ENCODE results near the gene HDGF.

HDGF gene

DNA sequence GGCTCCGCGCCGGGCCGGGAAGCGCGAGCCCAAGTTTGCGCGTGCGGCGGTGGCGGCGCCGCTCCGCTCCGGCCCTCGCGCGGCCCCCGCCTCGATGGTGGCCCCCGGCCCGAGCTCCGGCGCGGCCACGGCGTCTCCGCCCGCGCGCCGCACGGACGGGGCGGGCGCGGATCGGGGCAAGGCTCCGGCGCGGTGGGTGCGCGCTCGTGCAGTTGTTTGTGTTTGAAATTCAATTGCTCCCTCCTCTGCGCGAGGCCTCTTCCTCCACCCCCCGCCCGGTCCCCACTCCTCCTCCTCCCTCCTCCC, at the start of gene HDGF:
TSS of gene HDGF (minus strand) at position 225 of the 306 bp plus-strand sequence. CDS start 246 bp downstream, outside the sequence.
- DNase-seq (ENCODE audit: low spot score in 2 of 2) (no peak), ATAC-seq (no peak)
- Mint-ChIP-seq H3K9me3 (no peaks in the 10 kb centered on the region), H3K4me1 (peaks cover 53% of the 10 kb centered on the region), H3K27ac (peak within 1 kb of the TSS; percentile 98), H3K36me3 (peaks cover 56% of the 10 kb centered on the region), H3K4me3 (peak within 1 kb of the TSS; percentile 87)

DNA sequence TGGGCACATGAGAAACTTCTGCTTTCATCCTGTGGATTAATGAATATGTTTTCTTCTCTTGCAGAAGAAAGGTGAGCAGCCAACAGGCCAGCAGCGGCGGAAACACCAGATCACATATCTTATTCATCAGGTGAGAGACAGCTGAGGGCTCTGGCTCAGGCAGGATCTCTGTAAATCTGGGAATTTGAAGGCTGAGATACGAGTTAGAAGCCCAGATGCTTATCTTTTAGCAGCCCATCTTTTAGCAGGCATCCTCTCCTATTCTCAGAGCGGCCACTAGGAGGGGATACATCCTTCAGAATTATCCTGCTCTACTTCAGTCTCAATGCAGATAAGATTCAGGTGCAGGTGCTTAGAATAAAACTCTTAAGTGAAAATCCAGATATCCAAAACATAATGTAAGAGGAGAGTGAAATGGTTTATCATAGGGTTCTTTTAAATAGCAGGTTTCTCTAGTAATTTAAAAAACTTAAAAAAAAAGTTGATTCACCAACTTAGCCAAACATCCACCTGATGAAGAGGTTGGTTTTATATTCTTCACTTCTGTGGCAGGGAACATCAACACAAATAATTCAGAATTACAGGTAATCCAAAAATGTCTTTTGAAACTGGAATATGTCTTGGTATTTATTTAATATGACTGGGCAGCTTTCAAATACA, 45.9 kb upstream of the HDGF start:
- H3K27ac Mint-ChIP-seq: no peak overlapping the region
- ATAC-seq: peak; percentile 69
- H3K36me3 Mint-ChIP-seq: peaks cover 100% of the 10 kb centered on the region
- peaks cover 17% of the 10 kb centered on the region for H3K4me1 Mint-ChIP-seq
- H3K4me3 Mint-ChIP-seq: no peak overlapping the region
- peak in 1 of 2 donors; percentile 71 for DNase-seq (ENCODE audit: low spot score in 2 of 2)
- H3K9me3 Mint-ChIP-seq: no peaks in the 10 kb centered on the region

DNA sequence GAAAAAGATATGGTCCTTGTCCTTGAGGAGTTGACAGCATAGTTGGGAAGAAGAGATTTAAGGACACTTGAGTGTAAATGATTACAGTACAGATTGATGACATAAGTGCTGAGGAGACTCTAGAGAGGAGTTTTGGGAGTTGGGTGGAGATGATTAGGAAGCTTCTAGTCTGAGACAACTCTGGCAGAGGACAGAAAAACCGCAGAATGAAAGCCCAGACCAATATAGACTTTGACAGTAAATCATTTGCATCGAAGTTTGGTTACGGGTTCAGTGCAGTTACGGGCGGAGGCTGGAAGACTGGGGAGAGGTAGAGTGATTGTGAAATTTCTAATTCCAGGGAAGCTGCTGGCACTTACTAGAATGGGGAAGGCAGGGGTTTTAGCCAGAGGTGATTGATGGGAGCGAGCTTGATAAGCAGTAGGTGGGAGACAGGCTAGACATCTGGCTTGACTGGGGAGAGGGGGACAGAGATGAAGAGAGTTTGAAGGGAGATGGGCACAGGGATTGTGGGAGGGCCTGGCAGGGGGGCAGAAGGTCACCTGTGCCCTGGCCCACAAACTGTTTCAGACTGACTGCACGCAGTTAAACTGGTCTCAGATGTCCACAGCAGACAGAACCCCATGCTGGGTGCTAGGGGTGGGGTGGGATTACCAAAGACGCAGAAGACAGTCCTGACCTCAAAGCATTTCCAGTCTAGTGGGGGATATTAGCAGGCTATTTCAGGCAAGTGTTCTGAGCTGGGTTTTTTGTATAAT, 45.0 kb upstream of the HDGF start:
- no peak overlapping the region for H3K27ac Mint-ChIP-seq

DNA sequence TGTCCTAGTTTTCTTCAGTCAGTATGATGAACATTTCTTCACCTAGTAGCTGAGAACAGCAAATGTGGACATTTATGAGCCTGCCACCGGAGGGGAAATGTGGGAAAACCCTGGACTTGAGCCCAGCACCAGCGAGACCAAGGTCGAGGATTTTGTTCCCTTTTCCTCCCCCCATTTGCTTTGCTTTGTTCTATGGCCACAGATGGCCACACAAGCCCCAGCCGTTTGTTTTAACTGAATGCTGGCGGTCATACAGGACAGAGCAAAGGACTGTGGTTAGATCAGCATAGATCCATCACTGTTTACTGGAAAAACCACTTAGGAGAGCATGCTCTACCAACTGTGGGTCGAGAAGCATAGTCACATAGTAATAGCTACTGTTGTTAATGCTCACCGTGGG, 44.3 kb upstream of the HDGF start:
- Mint-ChIP-seq H3K27ac (no peak overlapping the region), H3K36me3 (peaks cover 100% of the 10 kb centered on the region), H3K4me3 (no peak overlapping the region), H3K9me3 (no peaks in the 10 kb centered on the region), H3K4me1 (peaks cover 1% of the 10 kb centered on the region)
- ATAC-seq (no peak), DNase-seq (ENCODE audit: low spot score in 2 of 2) (no peak)

More for the DNA sequence above, 45.0 kb upstream of the HDGF start:
- H3K4me1 Mint-ChIP-seq: peaks cover 8% of the 10 kb centered on the region
- no peak overlapping the region for H3K4me3 Mint-ChIP-seq
- ATAC-seq (no peak), DNase-seq (ENCODE audit: low spot score in 2 of 2) (no peak)
- H3K9me3 Mint-ChIP-seq: no peaks in the 10 kb centered on the region
- peaks cover 100% of the 10 kb centered on the region for H3K36me3 Mint-ChIP-seq

- Mint-ChIP-seq H3K4me1 (no peaks in the 10 kb centered on the region), H3K36me3 (peaks cover 97% of the 10 kb centered on the region), H3K9me3 (no peaks in the 10 kb centered on the region), H3K27ac (no peak overlapping the region), H3K4me3 (no peak overlapping the region)
- no peak for DNase-seq (ENCODE audit: low spot score in 2 of 2)
- ATAC-seq: no peak
These were observed 43.9 kb upstream of the HDGF start for GRCh38 chr1:156795374-156795733.

DNA sequence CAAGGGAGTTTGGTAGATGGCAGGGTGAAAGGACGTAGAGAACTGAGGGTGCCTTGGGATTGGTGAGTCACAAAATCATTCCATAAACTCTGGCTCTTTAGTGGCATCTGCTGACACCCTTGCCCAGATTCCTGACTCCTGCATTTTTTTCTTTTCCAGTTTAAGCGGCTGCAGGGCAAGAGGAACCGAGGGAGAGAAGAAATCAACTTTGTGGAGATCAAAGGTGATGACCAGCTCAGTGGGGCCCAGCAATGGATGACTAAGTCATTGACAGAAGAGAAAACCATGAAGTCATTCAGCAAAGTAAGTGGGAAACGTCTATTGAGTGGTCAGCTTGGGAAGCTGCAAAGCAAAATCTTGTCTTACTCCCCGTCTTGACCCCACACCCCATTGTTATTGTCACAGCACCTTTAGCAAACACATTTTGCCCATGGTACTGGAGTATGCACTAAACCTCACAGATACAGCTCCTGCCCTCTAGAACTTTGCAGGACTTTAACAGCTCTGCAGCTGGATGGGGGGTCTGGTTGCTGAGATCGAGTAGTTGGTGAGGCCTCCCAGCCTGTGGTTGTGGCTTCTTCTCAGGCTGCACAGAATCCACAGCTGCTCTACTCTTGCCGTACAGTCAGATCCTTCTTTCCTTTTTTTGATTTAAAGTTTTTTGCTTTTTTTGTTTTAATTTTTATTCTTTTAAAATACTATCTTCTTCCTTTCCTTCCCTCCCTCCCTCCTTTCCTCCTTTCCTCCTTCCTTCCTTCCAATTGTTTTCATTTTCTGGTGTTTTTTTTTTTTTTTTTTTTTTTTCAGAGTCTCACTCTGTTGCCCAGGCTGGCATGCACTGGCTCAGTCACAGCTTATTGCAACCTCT, 43.3 kb upstream of the HDGF start:
- Mint-ChIP-seq H3K9me3 (no peaks in the 10 kb centered on the region), H3K4me3 (no peak overlapping the region), H3K36me3 (peaks cover 97% of the 10 kb centered on the region), H3K27ac (no peak overlapping the region), H3K4me1 (no peaks in the 10 kb centered on the region)
- DNase-seq (ENCODE audit: low spot score in 2 of 2) (no peak), ATAC-seq (no peak)

GRCh38 chr1:156789621-156790318, 38.3 kb upstream of the HDGF start:
- Mint-ChIP-seq H3K36me3 (peaks cover 96% of the 10 kb centered on the region), H3K27ac (peak overlapping the region; percentile 9), H3K4me1 (peaks cover 6% of the 10 kb centered on the region), H3K4me3 (no peak overlapping the region), H3K9me3 (no peaks in the 10 kb centered on the region)
- ATAC-seq: no peak
- DNase-seq (ENCODE audit: low spot score in 2 of 2): no peak

- ATAC-seq (no peak), DNase-seq (ENCODE audit: low spot score in 2 of 2) (no peak)
- Mint-ChIP-seq H3K9me3 (no peaks in the 10 kb centered on the region), H3K4me3 (no peak overlapping the region), H3K36me3 (peaks cover 96% of the 10 kb centered on the region), H3K27ac (no peak overlapping the region), H3K4me1 (peaks cover 6% of the 10 kb centered on the region)
These were observed 36.7 kb upstream of the HDGF start for GRCh38 chr1:156788136-156788535.

DNA sequence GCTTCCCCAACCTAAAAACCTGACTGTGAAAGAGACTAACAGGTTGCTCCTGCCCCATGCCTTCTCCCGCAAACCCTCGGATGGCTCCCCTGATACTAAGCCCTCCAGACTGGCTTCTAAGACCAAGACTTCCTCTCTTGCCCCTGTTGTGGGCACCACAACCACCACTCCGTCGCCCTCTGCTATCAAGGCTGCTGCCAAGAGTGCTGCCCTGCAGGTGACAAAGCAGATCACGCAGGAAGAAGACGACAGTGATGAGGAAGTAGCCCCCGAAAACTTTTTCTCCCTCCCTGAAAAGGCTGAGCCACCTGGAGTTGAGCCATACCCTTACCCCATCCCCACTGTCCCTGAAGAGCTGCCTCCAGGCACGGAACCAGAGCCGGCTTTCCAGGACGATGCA, 35.2 kb upstream of the HDGF start:
- DNase-seq (ENCODE audit: low spot score in 2 of 2): no peak
- no peak for ATAC-seq
- H3K9me3 Mint-ChIP-seq: no peaks in the 10 kb centered on the region
- peaks cover 11% of the 10 kb centered on the region for H3K4me1 Mint-ChIP-seq
- no peak overlapping the region for H3K27ac Mint-ChIP-seq
- no peak overlapping the region for H3K4me3 Mint-ChIP-seq
- peaks cover 96% of the 10 kb centered on the region for H3K36me3 Mint-ChIP-seq

- no peak for ATAC-seq
- Mint-ChIP-seq H3K27ac (no peak overlapping the region), H3K4me1 (peaks cover 21% of the 10 kb centered on the region), H3K4me3 (no peak overlapping the region), H3K9me3 (no peaks in the 10 kb centered on the region), H3K36me3 (peaks cover 99% of the 10 kb centered on the region)
- DNase-seq (ENCODE audit: low spot score in 2 of 2): no peak
These were observed 34.0 kb upstream of the HDGF start for GRCh38 chr1:156785458-156785857.

DNA sequence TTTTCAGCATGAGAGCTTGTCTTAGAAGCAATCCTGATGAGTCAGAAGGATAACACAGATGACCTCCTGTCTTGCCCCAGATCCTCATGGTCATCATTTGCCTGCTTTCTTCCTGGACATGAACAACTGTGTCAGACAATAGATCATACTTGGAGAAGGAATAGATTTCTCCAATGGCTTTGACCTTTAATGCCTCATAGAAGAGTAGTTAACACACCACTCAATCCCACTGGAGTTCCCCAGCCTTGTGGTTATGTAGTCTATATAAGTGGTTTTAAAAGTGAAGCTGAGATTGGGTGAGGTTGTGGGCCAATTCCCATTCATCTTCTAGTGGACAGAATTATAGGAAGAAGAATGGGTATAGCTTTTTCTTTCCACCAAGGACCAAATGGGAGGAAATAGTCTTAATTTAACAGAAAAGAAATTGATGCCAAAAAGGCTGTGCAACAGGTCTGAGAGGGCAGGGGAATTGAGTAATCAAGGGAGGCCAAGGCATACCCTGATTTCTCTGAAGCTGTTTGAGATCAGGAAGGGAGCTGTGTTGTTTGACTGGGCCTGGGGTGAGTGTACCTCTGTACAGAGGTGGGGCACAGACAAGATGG, 30.2 kb upstream of the HDGF start:
- Mint-ChIP-seq H3K27ac (peak overlapping the region; percentile 67), H3K4me3 (no peak overlapping the region), H3K9me3 (no peaks in the 10 kb centered on the region), H3K4me1 (peaks cover 38% of the 10 kb centered on the region), H3K36me3 (peaks cover 90% of the 10 kb centered on the region)
- no peak for DNase-seq (ENCODE audit: low spot score in 2 of 2)
- ATAC-seq: peak; percentile 59

- Mint-ChIP-seq H3K4me3 (no peak overlapping the region), H3K36me3 (peaks cover 89% of the 10 kb centered on the region), H3K4me1 (peaks cover 58% of the 10 kb centered on the region), H3K9me3 (no peaks in the 10 kb centered on the region), H3K27ac (peak overlapping the region; percentile 10)
- ATAC-seq (no peak), DNase-seq (ENCODE audit: low spot score in 2 of 2) (no peak)
These were observed 26.1 kb upstream of the HDGF start for GRCh38 chr1:156777573-156777972.

- Mint-ChIP-seq H3K4me3 (no peak overlapping the region), H3K36me3 (peaks cover 89% of the 10 kb centered on the region), H3K27ac (peak overlapping the region; percentile 10), H3K9me3 (no peaks in the 10 kb centered on the region), H3K4me1 (peaks cover 61% of the 10 kb centered on the region)
- ATAC-seq: no peak
- DNase-seq (ENCODE audit: low spot score in 2 of 2): no peak
These were observed 25.5 kb upstream of the HDGF start for GRCh38 chr1:156776942-156777341.

DNA sequence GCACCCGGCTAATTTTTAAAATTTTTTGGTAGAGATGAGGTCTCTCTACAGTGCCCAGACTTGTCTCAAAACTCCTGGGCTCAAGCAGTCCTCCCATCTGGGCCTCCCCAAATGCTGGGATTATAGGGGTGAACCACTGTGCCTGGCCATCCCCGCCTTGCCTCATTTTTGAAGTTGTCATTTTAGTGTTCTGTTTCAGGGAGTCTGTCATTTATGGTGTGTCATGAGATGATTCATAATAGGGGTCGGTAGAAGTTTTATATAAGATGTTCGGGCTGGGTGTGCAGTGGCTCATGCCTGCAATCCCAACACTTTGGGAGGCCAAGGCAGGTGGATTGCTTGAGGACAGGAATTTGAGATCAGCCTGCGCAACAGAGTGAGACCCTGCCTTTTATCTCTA, 24.3 kb upstream of the HDGF start:
- Mint-ChIP-seq H3K4me1 (peaks cover 58% of the 10 kb centered on the region), H3K9me3 (no peaks in the 10 kb centered on the region), H3K27ac (peak overlapping the region; percentile 10), H3K36me3 (peaks cover 89% of the 10 kb centered on the region), H3K4me3 (peak overlapping the region; percentile 8)
- ATAC-seq (peak; percentile 83), DNase-seq (ENCODE audit: low spot score in 2 of 2) (no peak)

GRCh38 chr1:156773607-156774006, 22.1 kb upstream of the HDGF start:
- Mint-ChIP-seq H3K4me1 (peaks cover 76% of the 10 kb centered on the region), H3K36me3 (peaks cover 89% of the 10 kb centered on the region), H3K4me3 (no peak overlapping the region), H3K9me3 (no peaks in the 10 kb centered on the region), H3K27ac (no peak overlapping the region)
- ATAC-seq (peak; percentile 77), DNase-seq (ENCODE audit: low spot score in 2 of 2) (no peak)

Data from stimulated activated effector memory CD8-positive, alpha-beta T cell treated with anti-CD3 and anti-CD28 coated beads, Interleukin-12 subunit alpha, Interleukin-12 subunit beta, amount 100 ng/mL, for 72 hours (primary cell).